ENCODE results near the gene NXN.
"Not testable (repeated sequence)": the region's sequence is repeated elsewhere in the genome, so short reads cannot be mapped to it uniquely, and the experiment has no call there.

Gene NXN

DNA sequence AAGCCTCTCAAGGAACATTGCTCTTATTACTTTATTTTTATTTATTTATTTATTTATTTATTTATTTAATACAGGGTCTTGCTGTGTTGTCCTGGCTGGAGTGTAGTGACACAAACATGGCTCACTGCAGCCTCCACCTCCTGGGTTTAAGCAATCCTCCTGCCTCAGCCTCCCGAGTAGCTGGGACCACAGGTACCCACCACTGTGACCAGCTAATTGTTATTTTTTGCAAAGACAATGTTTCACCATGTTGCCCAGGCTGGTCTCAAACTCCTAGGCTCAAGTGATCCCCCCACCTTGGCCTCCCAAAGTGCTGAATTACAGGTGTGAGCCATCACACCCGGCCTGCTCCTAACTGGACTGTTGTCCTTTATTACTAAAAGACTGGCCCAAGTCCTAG, 4.8 kb downstream of the NXN start:
- H3K27ac ChIP-seq (ENCODE audit: low read length); H3K36me3 ChIP-seq (ENCODE audit: insufficient read depth, low read depth, low read length); H3K4me3 ChIP-seq (ENCODE audit: low read length); H3K27me3 ChIP-seq (ENCODE audit: insufficient read depth, low read length); H3K9ac ChIP-seq (ENCODE audit: low read depth, low read length); H3K9me3 ChIP-seq (ENCODE audit: insufficient read depth, low read depth, low read length): not testable (repeated sequence)
- H3K4me1 ChIP-seq (ENCODE audit: insufficient read depth, low read length) = peaks cover 44% of the 10 kb centered on the region

GRCh38 chr17:973053-973452, 6.5 kb downstream of the NXN start:
- Histone ChIP-seq H3K9me3 (ENCODE audit: insufficient read depth, low read depth, low read length) (no peaks in the 10 kb centered on the region), H3K27me3 (ENCODE audit: insufficient read depth, low read length) (no peaks in the 10 kb centered on the region; the same call in 1 of the 2 replicates), H3K9ac (ENCODE audit: low read depth, low read length) (0 out of 2 replicates have a peak overlapping the region, but pooled peaks have one; percentile 10), H3K27ac (ENCODE audit: low read length) (no peak overlapping the region), H3K4me1 (ENCODE audit: insufficient read depth, low read length) (peaks cover 48% of the 10 kb centered on the region), H3K36me3 (ENCODE audit: insufficient read depth, low read depth, low read length) (no peaks in the 10 kb centered on the region), H3K4me3 (ENCODE audit: low read length) (no peak overlapping the region)

- not testable (repeated sequence) for H3K9ac ChIP-seq (ENCODE audit: low read depth, low read length); H3K36me3 ChIP-seq (ENCODE audit: insufficient read depth, low read depth, low read length); H3K27me3 ChIP-seq (ENCODE audit: insufficient read depth, low read length); H3K9me3 ChIP-seq (ENCODE audit: insufficient read depth, low read depth, low read length); H3K27ac ChIP-seq (ENCODE audit: low read length); H3K4me3 ChIP-seq (ENCODE audit: low read length)
- peaks cover 38% of the 10 kb centered on the region for H3K4me1 ChIP-seq (ENCODE audit: insufficient read depth, low read length)
Observed at GRCh38 chr17:971861-972260, 7.7 kb downstream of the NXN start.

GRCh38 chr17:970364-970763, 9.2 kb downstream of the NXN start:
- no peak overlapping the region for H3K27ac ChIP-seq (ENCODE audit: low read length)
- H3K27me3 ChIP-seq (ENCODE audit: insufficient read depth, low read length) = no peaks in the 10 kb centered on the region
- 0 out of 2 replicates have a peak overlapping the region, but pooled peaks have one; percentile 24 for H3K4me3 ChIP-seq (ENCODE audit: low read length)
- no peaks in the 10 kb centered on the region for H3K9me3 ChIP-seq (ENCODE audit: insufficient read depth, low read depth, low read length)
- H3K36me3 ChIP-seq (ENCODE audit: insufficient read depth, low read depth, low read length) = no peaks in the 10 kb centered on the region
- H3K4me1 ChIP-seq (ENCODE audit: insufficient read depth, low read length) = peaks cover 24% of the 10 kb centered on the region
- H3K9ac ChIP-seq (ENCODE audit: low read depth, low read length) = peak overlapping the region; percentile 34

DNA sequence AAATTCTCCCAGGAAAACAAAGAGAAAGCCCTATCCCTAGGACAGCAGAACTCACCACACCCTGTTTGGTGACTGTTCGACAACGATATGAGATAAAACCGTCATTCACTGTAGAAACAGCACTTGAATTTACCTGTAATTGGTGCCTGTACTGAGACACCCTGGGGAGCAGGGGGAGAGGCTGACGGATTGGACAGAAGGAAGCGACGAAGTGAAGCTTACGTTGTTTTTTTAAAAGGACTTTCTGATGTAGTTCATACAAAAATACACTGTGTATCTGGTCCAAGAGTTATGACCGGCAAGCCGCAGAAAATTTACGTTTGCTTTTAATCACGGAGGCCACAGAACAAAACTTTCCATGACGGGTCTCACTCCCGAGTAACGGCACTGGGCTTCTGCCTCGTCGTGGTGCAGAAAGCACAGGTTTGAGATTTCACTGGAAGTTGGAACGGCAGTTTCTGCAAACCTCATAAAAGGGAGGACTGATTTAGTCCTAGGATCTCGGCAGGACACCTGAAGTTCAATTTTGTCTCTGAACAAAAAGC, 9.7 kb downstream of the NXN start:
- no peaks in the 10 kb centered on the region for H3K27me3 ChIP-seq (ENCODE audit: insufficient read depth, low read length)
- peak overlapping the region; percentile 34; the same call in 1 of the 2 replicates for H3K9ac ChIP-seq (ENCODE audit: low read depth, low read length)
- H3K36me3 ChIP-seq (ENCODE audit: insufficient read depth, low read depth, low read length) = no peaks in the 10 kb centered on the region
- peak overlapping the region; percentile 24; the same call in 1 of the 2 replicates for H3K4me3 ChIP-seq (ENCODE audit: low read length)
- no peak overlapping the region for H3K27ac ChIP-seq (ENCODE audit: low read length)
- peaks cover 25% of the 10 kb centered on the region for H3K4me1 ChIP-seq (ENCODE audit: insufficient read depth, low read length)
- H3K9me3 ChIP-seq (ENCODE audit: insufficient read depth, low read depth, low read length) = no peaks in the 10 kb centered on the region

DNA sequence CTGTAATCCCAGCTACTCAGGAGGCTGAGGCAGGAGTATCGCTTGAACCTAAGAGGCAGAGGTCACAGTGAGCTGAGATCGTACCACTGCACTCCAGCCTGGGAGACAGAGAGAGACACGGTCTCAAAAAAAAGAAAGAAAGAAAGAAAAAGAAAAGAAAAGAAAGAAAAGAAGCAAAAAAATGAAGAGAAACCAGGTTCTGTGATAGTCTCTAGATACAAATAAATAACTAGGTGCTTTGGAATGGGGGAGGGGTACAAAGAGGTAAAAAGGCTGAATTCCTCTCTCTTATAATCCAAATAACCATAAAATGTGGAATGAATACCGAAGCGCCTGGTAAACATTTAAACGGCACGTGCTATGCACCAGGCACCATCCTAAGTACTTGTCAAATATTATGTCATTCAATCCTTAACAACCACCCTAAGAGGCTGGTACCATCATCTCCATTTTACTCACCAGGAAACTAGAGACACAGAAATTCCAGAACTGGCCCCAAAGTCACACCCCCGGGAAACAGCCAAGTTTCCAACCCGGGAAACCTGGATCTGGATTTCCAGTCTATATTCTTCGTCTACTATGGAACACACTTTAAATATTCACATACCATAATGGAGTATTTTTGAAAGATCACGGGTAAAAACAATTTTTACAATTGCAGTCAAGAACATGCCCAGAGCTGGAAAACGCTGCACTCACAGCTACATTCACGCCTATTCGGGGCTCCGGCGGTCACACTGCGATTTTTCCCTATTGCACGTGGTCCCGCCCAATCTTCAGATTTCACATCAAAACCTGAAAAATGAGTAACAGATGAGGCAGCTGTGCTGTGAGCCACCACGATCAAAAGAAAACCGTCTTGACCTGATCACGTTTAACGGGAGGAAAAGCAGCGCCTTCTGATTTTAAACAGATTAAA, 10.5 kb downstream of the NXN start:
- Histone ChIP-seq H3K4me1 (ENCODE audit: insufficient read depth, low read length) (peaks cover 33% of the 10 kb centered on the region), H3K4me3 (ENCODE audit: low read length) (no peak overlapping the region), H3K9ac (ENCODE audit: low read depth, low read length) (peak overlapping the region; percentile 34; the same call in 1 of the 2 replicates), H3K27me3 (ENCODE audit: insufficient read depth, low read length) (no peaks in the 10 kb centered on the region), H3K27ac (ENCODE audit: low read length) (no peak overlapping the region), H3K36me3 (ENCODE audit: insufficient read depth, low read depth, low read length) (no peaks in the 10 kb centered on the region), H3K9me3 (ENCODE audit: insufficient read depth, low read depth, low read length) (no peaks in the 10 kb centered on the region)

DNA sequence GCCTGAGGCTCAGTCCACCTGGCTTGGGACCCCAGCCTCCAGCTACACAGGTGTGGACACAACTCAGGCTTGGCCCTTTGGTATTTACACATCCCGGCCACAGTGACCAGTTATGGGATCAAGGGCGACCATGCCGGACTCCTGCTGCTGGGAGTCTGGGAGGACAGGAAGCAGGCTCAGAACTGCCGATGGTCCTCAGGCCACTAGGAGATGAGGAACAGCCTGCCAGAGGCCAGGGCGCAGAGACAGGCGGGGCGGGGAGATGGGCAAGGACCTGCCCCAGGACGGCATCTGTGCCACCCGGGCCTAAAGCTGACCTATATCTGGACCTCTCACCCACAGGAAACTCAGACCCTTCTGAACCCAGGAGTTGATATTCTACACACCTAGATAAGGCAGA, 12.5 kb downstream of the NXN start:
- Histone ChIP-seq H3K36me3 (ENCODE audit: insufficient read depth, low read depth, low read length) (no peaks in the 10 kb centered on the region), H3K9ac (ENCODE audit: low read depth, low read length) (no peak overlapping the region), H3K4me1 (ENCODE audit: insufficient read depth, low read length) (peaks cover 34% of the 10 kb centered on the region), H3K27me3 (ENCODE audit: insufficient read depth, low read length) (no peaks in the 10 kb centered on the region), H3K9me3 (ENCODE audit: insufficient read depth, low read depth, low read length) (no peaks in the 10 kb centered on the region), H3K4me3 (ENCODE audit: low read length) (no peak overlapping the region), H3K27ac (ENCODE audit: low read length) (no peak overlapping the region)

GRCh38 chr17:965311-965989, 14.1 kb downstream of the NXN start:
- H3K4me1 ChIP-seq (ENCODE audit: insufficient read depth, low read length) = peaks cover 31% of the 10 kb centered on the region
- no peaks in the 10 kb centered on the region for H3K9me3 ChIP-seq (ENCODE audit: insufficient read depth, low read depth, low read length)
- H3K27ac ChIP-seq (ENCODE audit: low read length) = no peak overlapping the region
- H3K9ac ChIP-seq (ENCODE audit: low read depth, low read length) = peak overlapping the region; percentile 2; the same call in 1 of the 2 replicates
- H3K4me3 ChIP-seq (ENCODE audit: low read length) = no peak overlapping the region
- H3K27me3 ChIP-seq (ENCODE audit: insufficient read depth, low read length) = no peaks in the 10 kb centered on the region
- H3K36me3 ChIP-seq (ENCODE audit: insufficient read depth, low read depth, low read length) = no peaks in the 10 kb centered on the region

DNA sequence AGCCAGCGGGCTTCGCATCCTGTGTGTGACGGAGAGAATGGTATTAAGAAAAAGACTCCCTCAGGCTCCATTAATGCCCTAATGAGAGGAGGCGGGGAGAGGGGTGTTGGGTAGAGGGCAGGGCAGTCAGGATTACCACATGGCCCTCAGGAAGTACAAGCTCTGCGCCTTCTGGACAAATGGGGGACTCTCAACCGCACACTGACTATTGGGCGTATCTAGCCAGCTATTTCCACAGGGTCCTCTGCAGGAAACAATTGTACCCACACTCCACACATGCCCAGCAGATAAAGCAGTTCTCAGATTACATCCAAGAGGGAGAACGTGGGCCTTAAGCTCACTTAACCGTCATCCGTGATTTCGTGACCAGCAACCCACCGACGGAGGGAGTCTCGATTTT, 14.7 kb downstream of the NXN start:
- Histone ChIP-seq H3K36me3 (ENCODE audit: insufficient read depth, low read depth, low read length) (no peaks in the 10 kb centered on the region), H3K27me3 (ENCODE audit: insufficient read depth, low read length) (no peaks in the 10 kb centered on the region), H3K4me3 (ENCODE audit: low read length) (no peak overlapping the region), H3K9me3 (ENCODE audit: insufficient read depth, low read depth, low read length) (no peaks in the 10 kb centered on the region), H3K4me1 (ENCODE audit: insufficient read depth, low read length) (peaks cover 25% of the 10 kb centered on the region), H3K9ac (ENCODE audit: low read depth, low read length) (peak overlapping the region; percentile 2; the same call in 1 of the 2 replicates), H3K27ac (ENCODE audit: low read length) (no peak overlapping the region)

GRCh38 chr17:962670-963069, 16.9 kb downstream of the NXN start:
- Histone ChIP-seq H3K27ac (ENCODE audit: low read length) (no peak overlapping the region), H3K36me3 (ENCODE audit: insufficient read depth, low read depth, low read length) (no peaks in the 10 kb centered on the region), H3K4me3 (ENCODE audit: low read length) (peak overlapping the region; percentile 52), H3K4me1 (ENCODE audit: insufficient read depth, low read length) (peaks cover 20% of the 10 kb centered on the region), H3K9ac (ENCODE audit: low read depth, low read length) (peak overlapping the region; percentile 60; the same call in 1 of the 2 replicates), H3K9me3 (ENCODE audit: insufficient read depth, low read depth, low read length) (no peaks in the 10 kb centered on the region), H3K27me3 (ENCODE audit: insufficient read depth, low read length) (no peaks in the 10 kb centered on the region)

GRCh38 chr17:962166-962565, 17.4 kb downstream of the NXN start:
- Histone ChIP-seq H3K27ac (ENCODE audit: low read length) (no peak overlapping the region), H3K4me3 (ENCODE audit: low read length) (no peak overlapping the region), H3K9ac (ENCODE audit: low read depth, low read length) (no peak overlapping the region), H3K4me1 (ENCODE audit: insufficient read depth, low read length) (peaks cover 20% of the 10 kb centered on the region), H3K27me3 (ENCODE audit: insufficient read depth, low read length) (no peaks in the 10 kb centered on the region), H3K9me3 (ENCODE audit: insufficient read depth, low read depth, low read length) (no peaks in the 10 kb centered on the region), H3K36me3 (ENCODE audit: insufficient read depth, low read depth, low read length) (no peaks in the 10 kb centered on the region)

All from iPS-20b (cell line).